Astrocyte (in vitro differentiated cells and primary cell): ENCODE data around the gene SMIM36. TPM values are rescaled to one million over a fixed set of nuclear protein-coding genes. Genes with fewer than 3 reads are reported as not detected.
"Not testable (repeated sequence)": the region's sequence is repeated elsewhere in the genome, so short reads cannot be mapped to it uniquely, and the experiment has no call there.

Experiments
- DNase-seq: peaks from one replicate; pipeline ENCODE4 v3.0.0-alpha.2; 2010; ENCODE audit warnings: low read depth
- FAIRE-seq: peaks from 2 replicates; lab custom pipeline; 2011; peaks lifted over from hg19 to GRCh38; lab: Jason Lieb, UNC
- H2AFZ ChIP-seq: 2 replicates; pipeline ENCODE4 v1.6.0; 2012; ENCODE audit warnings: low read depth, low read length, inconsistent platforms
- H3K27ac ChIP-seq: 2 replicates; pipeline ENCODE4 v1.5.1; 2011; ENCODE audit warnings: low read depth, low read length, inconsistent platforms
- H3K27me3 ChIP-seq: 2 replicates; pipeline ENCODE4 v1.6.0; 2011; ENCODE audit warnings: low read length, inconsistent platforms; ENCODE audit not compliant: insufficient read depth
- H3K36me3 ChIP-seq: 2 replicates; pipeline ENCODE4 v1.5.1; 2011; ENCODE audit warnings: low read length, inconsistent platforms; ENCODE audit not compliant: insufficient read depth
- H3K4me1 ChIP-seq: 2 replicates; pipeline ENCODE4 v1.5.1; 2011; ENCODE audit warnings: low read length, inconsistent platforms; ENCODE audit not compliant: insufficient read depth
- H3K4me2 ChIP-seq: 2 replicates; pipeline ENCODE4 v1.6.0; 2012; ENCODE audit warnings: low read length, inconsistent platforms
- H3K4me3 ChIP-seq: 2 replicates; pipeline ENCODE4 v1.5.1; 2011; ENCODE audit warnings: low read depth, mild to moderate bottlenecking, low read length, inconsistent platforms; ENCODE audit not compliant: insufficient read depth
- H3K79me2 ChIP-seq: 2 replicates; pipeline ENCODE4 v1.6.0; 2012; ENCODE audit warnings: mild to moderate bottlenecking, low read length, inconsistent platforms; ENCODE audit not compliant: insufficient read depth
- H3K9ac ChIP-seq: 2 replicates; pipeline ENCODE4 v1.6.0; 2012; ENCODE audit warnings: mild to moderate bottlenecking, low read length, inconsistent platforms
- H3K9me3 ChIP-seq: 2 replicates; pipeline ENCODE4 v1.5.1; 2012; ENCODE audit warnings: low read depth, mild to moderate bottlenecking, low read length, inconsistent platforms; ENCODE audit not compliant: insufficient read depth
- H4K20me1 ChIP-seq: 2 replicates; pipeline ENCODE4 v1.6.0; 2012; ENCODE audit warnings: low read length, inconsistent platforms; ENCODE audit not compliant: insufficient read depth
- H3K27ac Mint-ChIP-seq: one replicate; pipeline ENCODE4 v1.8.0; 2021; ENCODE audit warnings: mild to moderate bottlenecking, mixed read lengths; ENCODE audit not compliant: unreplicated experiment
- H3K27me3 Mint-ChIP-seq: one replicate; pipeline ENCODE4 v1.8.0; 2021; ENCODE audit warnings: low read depth, mixed read lengths; ENCODE audit not compliant: unreplicated experiment
- H3K36me3 Mint-ChIP-seq: one replicate; pipeline ENCODE4 v1.8.0; 2021; ENCODE audit warnings: low read depth, mixed read lengths; ENCODE audit not compliant: unreplicated experiment
- H3K4me1 Mint-ChIP-seq: one replicate; pipeline ENCODE4 v1.8.0; 2021; ENCODE audit warnings: low read depth, mixed read lengths; ENCODE audit not compliant: unreplicated experiment
- H3K4me3 Mint-ChIP-seq: one replicate; pipeline ENCODE4 v1.8.0; 2021; ENCODE audit warnings: mild to moderate bottlenecking, moderate library complexity, mixed read lengths; ENCODE audit not compliant: unreplicated experiment
- H3K9me3 Mint-ChIP-seq: one replicate; pipeline ENCODE4 v1.8.0; 2021; ENCODE audit warnings: mild to moderate bottlenecking, mixed read lengths; ENCODE audit not compliant: unreplicated experiment
- EZH2 ChIP-seq: IDR thresholded peaks from 2 replicates; pipeline ENCODE4 v1.6.1; 2012; ENCODE audit warnings: mild to moderate bottlenecking, low read length, inconsistent platforms; ENCODE audit not compliant: insufficient read depth
- total RNA-seq: library from RNA; stranded (reverse); gene quantifications from 2 replicates; pipeline ENCODE4 v1.2.1, GENCODE V29; 2021
- TF ChIP-seq, protein P1 (sequence below): IDR thresholded peaks from 2 replicates; pipeline ENCODE4 v1.5.1; 2011; ENCODE audit warnings: low read depth, mild to moderate bottlenecking, inconsistent platforms, low read length, moderate library complexity; ENCODE audit not compliant: insufficient read depth

Gene SMIM36
- total RNA-seq, 1 donor from 2014 or later = not detected

DNA sequence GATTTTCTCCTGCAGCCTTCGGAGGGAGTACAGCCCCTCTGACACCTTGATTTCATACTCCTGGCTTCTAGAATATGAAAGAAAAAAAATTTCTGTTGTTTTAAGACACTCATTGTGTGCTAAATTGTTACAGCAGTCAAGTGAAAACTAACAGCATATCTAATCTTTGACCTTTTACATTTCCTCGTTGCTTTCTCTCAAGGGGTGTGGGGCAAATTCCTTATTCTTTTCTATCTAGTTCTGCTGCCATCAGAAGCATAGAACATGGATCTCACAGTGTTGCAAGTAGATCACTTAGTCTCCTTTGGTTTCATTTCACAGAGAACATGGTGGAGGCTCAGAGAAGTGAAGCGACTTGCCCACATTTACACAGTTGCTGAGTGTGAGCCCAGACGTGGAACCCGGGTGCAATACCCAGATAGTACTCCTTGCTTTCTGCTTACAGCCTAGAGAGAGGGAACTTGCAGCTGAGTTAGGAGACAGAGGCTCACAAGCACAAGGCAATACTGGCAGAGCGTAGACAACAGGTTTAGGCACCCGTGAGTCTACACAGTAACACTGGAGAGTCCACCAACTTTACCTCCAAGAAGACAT is 60.9 kb downstream of the SMIM36 start:
- no peak for TF ChIP-seq EZH2
- TF ChIP-seq, protein P1, sequence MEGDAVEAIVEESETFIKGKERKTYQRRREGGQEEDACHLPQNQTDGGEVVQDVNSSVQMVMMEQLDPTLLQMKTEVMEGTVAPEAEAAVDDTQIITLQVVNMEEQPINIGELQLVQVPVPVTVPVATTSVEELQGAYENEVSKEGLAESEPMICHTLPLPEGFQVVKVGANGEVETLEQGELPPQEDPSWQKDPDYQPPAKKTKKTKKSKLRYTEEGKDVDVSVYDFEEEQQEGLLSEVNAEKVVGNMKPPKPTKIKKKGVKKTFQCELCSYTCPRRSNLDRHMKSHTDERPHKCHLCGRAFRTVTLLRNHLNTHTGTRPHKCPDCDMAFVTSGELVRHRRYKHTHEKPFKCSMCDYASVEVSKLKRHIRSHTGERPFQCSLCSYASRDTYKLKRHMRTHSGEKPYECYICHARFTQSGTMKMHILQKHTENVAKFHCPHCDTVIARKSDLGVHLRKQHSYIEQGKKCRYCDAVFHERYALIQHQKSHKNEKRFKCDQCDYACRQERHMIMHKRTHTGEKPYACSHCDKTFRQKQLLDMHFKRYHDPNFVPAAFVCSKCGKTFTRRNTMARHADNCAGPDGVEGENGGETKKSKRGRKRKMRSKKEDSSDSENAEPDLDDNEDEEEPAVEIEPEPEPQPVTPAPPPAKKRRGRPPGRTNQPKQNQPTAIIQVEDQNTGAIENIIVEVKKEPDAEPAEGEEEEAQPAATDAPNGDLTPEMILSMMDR = no peak
- no peak overlapping the region for H3K4me2 ChIP-seq
- H3K27ac ChIP-seq = no peak overlapping the region
- H4K20me1 ChIP-seq = no peaks in the 10 kb centered on the region
- Mint-ChIP-seq H3K27me3 (no peaks in the 10 kb centered on the region), H3K4me3 (no peak overlapping the region), H3K4me1 (peaks cover 15% of the 10 kb centered on the region), H3K9me3 (no peaks in the 10 kb centered on the region), H3K36me3 (no peaks in the 10 kb centered on the region), H3K27ac (no peak overlapping the region)
- no peaks in the 10 kb centered on the region for H3K27me3 ChIP-seq
- H3K4me1 ChIP-seq = peaks cover 4% of the 10 kb centered on the region
- no peaks in the 10 kb centered on the region for H3K79me2 ChIP-seq
- no peak overlapping the region for H3K4me3 ChIP-seq
- H2AFZ ChIP-seq = no peak overlapping the region
- no peak for DNase-seq
- no peak overlapping the region for H3K9ac ChIP-seq
- H3K9me3 ChIP-seq = no peaks in the 10 kb centered on the region
- no peaks in the 10 kb centered on the region for H3K36me3 ChIP-seq
- no peak for FAIRE-seq

DNA sequence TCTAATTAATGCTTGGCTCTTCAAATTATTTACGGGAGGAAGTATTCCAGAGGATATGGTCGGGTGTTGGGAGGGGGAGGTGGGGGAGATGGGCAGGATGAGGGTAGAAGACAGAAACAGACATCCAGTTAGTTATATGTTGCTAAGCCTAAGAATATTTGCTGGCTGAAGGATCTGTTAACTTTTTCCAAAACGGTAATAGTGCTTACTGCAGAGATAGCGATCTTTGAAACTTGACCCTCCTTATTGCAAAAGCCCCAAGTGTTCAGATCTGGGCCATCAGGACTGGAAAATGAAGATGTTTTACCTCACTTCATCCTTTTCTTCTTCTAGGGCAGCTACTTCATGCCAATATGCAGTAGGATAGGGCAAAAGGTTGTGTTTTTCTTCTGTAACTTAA is 62.6 kb downstream of the SMIM36 start:
- Histone ChIP-seq H3K79me2 (no peaks in the 10 kb centered on the region), H3K9me3 (no peaks in the 10 kb centered on the region), H3K4me3 (no peak overlapping the region), H3K4me2 (no peak overlapping the region), H2AFZ (no peak overlapping the region), H3K36me3 (no peaks in the 10 kb centered on the region), H4K20me1 (no peaks in the 10 kb centered on the region), H3K9ac (no peak overlapping the region), H3K27ac (no peak overlapping the region), H3K4me1 (peaks cover 8% of the 10 kb centered on the region), H3K27me3 (no peaks in the 10 kb centered on the region)
- no peaks in the 10 kb centered on the region for H3K9me3 Mint-ChIP-seq
- DNase-seq (peak; percentile 65), FAIRE-seq (no peak)
- no peak overlapping the region for H3K4me3 Mint-ChIP-seq
- H3K4me1 Mint-ChIP-seq = peaks cover 24% of the 10 kb centered on the region
- TF ChIP-seq, protein P1 = no peak
- no peak for TF ChIP-seq EZH2
- H3K27me3 Mint-ChIP-seq = no peaks in the 10 kb centered on the region
- no peak overlapping the region for H3K27ac Mint-ChIP-seq
- H3K36me3 Mint-ChIP-seq = no peaks in the 10 kb centered on the region

DNA sequence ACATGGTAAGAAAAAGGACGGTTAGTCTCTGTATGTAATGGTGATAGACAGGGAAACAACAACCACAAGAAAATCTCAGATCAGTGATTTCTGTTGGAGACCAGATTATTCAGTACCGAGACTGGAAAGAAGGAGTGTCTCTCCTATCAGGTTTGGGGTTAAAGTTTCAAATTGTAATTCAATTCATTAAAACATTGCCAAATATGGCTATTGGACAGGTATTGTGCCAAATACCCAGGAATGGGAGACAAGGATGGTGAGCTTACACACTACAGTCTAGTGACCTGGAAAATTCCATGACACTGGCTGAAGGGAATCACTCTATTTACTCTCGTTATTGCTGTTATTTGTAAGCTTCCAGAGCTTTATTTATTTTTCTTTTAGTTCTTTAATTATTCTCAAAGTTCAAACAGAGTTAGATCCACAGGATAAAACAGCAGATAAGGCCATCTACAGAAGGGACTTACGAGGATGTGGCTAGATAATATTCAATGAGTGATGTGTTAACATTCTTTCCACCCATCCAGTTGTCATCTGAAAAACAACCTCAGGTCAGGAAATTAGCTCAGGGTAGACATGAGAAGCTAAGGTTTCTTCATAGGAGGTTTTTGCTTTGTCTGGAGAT is 64.6 kb downstream of the SMIM36 start:
- H3K4me1 ChIP-seq = peaks cover 8% of the 10 kb centered on the region
- no peaks in the 10 kb centered on the region for H3K79me2 ChIP-seq
- DNase-seq (no peak), FAIRE-seq (no peak)
- Mint-ChIP-seq H3K27me3 (no peaks in the 10 kb centered on the region), H3K9me3 (no peaks in the 10 kb centered on the region), H3K27ac (no peak overlapping the region), H3K36me3 (no peaks in the 10 kb centered on the region), H3K4me1 (peaks cover 27% of the 10 kb centered on the region), H3K4me3 (no peak overlapping the region)
- no peaks in the 10 kb centered on the region for H3K27me3 ChIP-seq
- no peak overlapping the region for H2AFZ ChIP-seq
- no peaks in the 10 kb centered on the region for H4K20me1 ChIP-seq
- H3K36me3 ChIP-seq = no peaks in the 10 kb centered on the region
- TF ChIP-seq, protein P1 = no peak
- TF ChIP-seq EZH2 = no peak
- H3K4me3 ChIP-seq = no peak overlapping the region
- no peak overlapping the region for H3K27ac ChIP-seq
- H3K4me2 ChIP-seq = no peak overlapping the region
- no peaks in the 10 kb centered on the region for H3K9me3 ChIP-seq
- H3K9ac ChIP-seq = no peak overlapping the region

DNA sequence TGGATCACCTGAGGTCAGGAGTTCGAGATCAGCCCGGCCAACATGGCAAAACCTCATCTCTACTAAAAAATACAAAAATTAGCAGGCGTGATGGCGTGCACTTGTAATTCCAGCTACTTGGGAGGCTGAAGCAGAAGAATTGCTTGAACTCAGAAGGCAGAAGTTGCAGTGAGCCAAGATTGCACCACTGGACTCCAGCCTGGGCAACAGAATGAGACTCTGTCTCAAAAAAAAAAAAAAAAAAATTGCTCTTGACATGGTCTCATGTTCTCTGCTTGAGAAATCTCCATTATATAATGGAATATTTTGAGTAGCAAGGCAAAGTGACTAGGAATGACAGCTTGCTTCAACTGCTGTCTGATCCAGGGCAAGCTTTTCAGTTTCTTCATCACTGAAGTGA is 65.2 kb downstream of the SMIM36 start:
- not testable (repeated sequence) for H3K27ac Mint-ChIP-seq, H2AFZ ChIP-seq, H3K4me3 Mint-ChIP-seq, H3K4me3 ChIP-seq, H3K9me3 Mint-ChIP-seq, H3K79me2 ChIP-seq, DNase-seq, H3K27me3 ChIP-seq, FAIRE-seq, H4K20me1 ChIP-seq, H3K36me3 Mint-ChIP-seq, H3K4me1 ChIP-seq, H3K27ac ChIP-seq, H3K9me3 ChIP-seq, H3K36me3 ChIP-seq, H3K9ac ChIP-seq, H3K27me3 Mint-ChIP-seq, H3K4me2 ChIP-seq
- peaks cover 24% of the 10 kb centered on the region for H3K4me1 Mint-ChIP-seq
